ENCODE measurements around the gene CCDC89.

CCDC89 gene

GRCh38 chr11:85685820-85686459 lies at the start of gene CCDC89:
Gene CCDC89 (minus strand): TSS chr11:85686195. CDS start chr11:85686130, 65 bp downstream.
- DNase-seq (ENCODE audit: low spot score) = no peak

GRCh38 chr11:85732965-85733364 lies 47.0 kb upstream of the CCDC89 start:
- no peak for DNase-seq (ENCODE audit: low spot score)

DNA sequence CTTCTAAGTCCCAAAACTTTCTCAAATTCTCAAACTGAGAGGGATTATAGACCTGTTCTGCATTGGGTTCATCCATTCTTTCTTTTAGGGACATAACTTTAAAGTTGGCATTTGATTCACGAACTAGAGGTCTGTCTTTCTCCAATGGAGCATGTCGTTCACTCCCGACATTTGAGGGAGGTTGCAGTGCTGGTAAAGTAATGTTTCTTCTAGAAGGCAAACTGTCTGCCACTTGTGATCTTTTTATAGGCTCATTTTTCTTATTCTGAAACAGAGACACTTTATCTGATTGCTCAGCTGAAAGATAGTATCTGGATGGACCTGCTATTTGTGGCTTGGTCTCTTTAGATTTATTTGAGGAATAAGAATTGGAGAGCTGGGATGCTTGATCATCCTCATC lies 40.4 kb upstream of the CCDC89 start:
- no peak for DNase-seq (ENCODE audit: low spot score)

DNA sequence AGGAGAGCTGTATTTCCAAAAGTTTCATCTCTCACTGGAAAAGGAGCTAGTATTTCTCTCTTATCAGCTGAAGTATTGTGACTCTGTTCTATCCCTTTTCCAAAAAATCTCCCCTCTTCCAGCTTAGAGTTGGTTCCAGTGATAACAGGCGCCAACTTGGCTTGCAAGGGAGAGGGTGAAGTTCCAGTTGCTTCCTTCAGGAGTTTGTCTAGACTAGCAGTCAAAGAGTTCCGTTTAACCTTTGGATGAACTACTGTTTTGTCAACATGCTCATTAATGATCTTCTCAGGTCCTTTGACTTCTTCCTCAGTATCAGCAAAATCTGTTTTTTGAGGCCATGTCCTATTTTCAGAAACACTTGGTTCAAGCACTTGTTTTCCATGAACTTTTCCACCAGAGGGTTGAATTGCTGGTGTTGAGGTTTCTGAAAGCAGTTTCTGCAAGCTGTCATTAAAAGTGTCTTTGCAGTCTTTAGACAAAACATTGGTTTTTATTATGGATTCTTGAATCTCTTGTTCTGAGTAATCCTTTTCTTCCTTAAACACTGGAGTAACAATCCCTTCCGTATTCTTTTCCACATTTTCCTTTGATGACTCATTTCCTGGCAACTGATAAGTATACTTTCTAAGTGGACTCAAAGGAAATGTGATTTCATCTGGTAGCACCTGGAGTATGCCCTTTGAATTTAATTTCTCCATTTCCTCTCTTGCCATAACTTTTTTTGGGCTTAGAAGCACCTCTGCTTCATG lies 39.7 kb upstream of the CCDC89 start:
- DNase-seq (ENCODE audit: low spot score) = peak; percentile 88

- DNase-seq (ENCODE audit: low spot score) = no peak
These were observed 38.9 kb upstream of the CCDC89 start for GRCh38 chr11:85724748-85725465.

- DNase-seq (ENCODE audit: low spot score) = no peak
These were observed 37.1 kb upstream of the CCDC89 start for GRCh38 chr11:85723088-85723487.

DNA sequence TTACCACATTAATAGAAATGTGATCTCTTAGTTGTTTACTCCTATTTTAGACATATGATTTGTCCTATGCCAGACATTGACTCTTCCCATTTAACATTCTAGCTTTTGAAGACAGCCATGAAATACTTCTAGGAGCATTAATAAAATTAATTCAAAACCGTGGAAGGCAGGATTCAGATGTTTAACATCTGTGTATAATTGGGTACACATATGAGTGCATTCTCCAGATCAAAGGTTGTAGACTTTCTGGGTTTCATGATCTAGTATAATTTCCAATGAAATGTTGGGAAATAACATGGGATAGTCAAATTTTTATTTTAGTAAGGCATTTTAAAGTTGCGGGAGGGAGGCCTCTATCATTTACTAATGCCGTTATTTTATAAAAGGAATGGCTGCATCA lies 35.2 kb upstream of the CCDC89 start:
- DNase-seq (ENCODE audit: low spot score) = no peak

GRCh38 chr11:85718991-85719807 lies 33.2 kb upstream of the CCDC89 start:
- DNase-seq (ENCODE audit: low spot score) = peak; percentile 93

DNA sequence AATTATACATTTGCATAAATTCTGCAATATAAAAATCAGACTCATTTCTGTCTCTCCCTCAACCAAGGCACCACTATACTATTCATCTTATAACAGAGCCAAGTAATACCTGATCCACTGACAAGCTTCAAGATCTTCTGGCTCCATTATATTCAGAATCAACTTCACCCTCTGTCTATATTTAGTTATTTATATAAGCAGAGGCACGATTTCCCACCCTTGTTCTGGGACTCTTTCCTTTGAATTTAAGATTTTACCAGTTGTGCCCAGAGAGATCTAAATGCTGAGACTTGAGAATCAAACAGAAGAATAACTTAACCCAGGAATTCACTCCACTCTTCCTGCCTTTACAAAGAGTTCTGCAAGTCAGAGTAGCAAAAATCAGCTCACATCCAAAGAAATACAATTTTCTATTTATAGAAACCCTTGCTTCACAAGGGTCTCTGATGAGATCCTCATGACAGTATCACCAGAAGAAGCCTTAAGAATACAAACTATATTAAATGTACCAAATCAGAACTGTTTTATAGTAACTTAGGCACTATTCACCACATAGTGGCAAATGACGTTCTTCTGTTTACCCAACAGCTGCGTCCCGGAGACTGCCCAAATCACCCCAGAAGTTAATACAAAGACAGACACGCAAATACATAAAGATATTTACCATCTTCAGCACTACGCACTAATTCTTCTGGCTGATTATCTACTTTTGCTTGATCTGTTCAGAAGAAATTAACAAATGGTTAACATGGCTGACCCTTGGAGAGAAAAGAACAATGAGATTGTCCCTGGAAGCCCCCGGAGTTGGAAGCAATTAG lies 32.3 kb upstream of the CCDC89 start:
- no peak for DNase-seq (ENCODE audit: low spot score)

GRCh38 chr11:85717429-85717828 lies 31.4 kb upstream of the CCDC89 start:
- no peak for DNase-seq (ENCODE audit: low spot score)

GRCh38 chr11:85712953-85713352 lies 27.0 kb upstream of the CCDC89 start:
- DNase-seq (ENCODE audit: low spot score) = no peak

DNA sequence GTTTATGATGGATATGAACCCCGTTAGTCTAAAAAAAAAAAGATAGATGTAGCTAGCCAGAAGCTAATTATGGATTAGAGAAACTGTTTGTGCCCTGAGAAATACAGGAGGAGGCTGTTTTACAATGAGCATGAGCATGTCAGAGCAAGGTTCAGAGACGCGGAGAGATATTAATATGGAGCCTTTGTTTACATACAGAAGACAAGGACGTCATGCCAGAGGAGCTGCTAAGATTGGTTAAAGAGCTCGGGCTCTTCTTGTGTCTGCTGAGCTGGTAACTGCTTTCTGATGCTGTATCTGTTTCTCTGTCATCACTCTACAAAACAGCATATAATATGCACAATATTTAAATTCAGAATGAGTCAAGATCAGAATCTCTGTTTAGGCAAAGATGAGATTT lies 24.9 kb upstream of the CCDC89 start:
- no peak for DNase-seq (ENCODE audit: low spot score)

GRCh38 chr11:85709941-85710702 lies 24.1 kb upstream of the CCDC89 start:
- no peak for DNase-seq (ENCODE audit: low spot score)

DNA sequence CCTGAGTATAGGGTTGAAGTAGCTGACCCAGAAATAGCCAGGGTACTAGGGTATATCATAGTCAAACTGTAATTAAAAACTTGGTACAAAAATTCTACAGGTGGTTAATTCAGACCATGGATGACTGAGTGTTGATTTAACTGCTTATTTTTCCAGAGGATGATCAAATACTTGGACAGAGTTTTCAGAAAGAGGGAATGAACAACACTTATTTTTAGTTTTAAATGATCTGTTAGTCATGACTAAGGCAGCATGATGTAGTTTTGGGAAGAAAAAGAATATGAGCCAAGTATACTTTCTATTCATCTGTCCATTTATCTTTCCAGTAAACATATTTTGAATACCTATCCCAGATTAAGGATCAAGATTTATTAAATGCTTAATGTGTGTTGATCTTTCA lies 19.8 kb upstream of the CCDC89 start:
- no peak for DNase-seq (ENCODE audit: low spot score)

DNA sequence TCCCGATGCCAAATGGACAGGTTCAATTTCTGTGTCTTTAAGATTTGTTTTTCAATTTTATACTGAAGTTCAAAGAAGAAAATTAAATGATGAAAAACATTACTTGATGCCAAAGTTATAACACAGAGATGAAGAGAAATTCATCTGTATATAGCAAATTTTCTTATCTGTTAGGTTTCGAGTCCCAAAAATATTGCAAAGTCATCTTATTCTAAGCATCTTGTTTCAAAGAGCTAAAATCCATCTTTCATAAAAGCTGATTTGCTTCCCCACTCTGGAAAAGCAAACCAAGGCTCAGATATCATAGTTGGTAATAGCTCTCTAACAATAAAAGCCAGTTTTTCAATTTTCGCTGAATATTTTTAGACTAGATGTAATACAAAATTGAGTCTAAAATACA lies 19.0 kb upstream of the CCDC89 start:
- DNase-seq (ENCODE audit: low spot score) = no peak

DNA sequence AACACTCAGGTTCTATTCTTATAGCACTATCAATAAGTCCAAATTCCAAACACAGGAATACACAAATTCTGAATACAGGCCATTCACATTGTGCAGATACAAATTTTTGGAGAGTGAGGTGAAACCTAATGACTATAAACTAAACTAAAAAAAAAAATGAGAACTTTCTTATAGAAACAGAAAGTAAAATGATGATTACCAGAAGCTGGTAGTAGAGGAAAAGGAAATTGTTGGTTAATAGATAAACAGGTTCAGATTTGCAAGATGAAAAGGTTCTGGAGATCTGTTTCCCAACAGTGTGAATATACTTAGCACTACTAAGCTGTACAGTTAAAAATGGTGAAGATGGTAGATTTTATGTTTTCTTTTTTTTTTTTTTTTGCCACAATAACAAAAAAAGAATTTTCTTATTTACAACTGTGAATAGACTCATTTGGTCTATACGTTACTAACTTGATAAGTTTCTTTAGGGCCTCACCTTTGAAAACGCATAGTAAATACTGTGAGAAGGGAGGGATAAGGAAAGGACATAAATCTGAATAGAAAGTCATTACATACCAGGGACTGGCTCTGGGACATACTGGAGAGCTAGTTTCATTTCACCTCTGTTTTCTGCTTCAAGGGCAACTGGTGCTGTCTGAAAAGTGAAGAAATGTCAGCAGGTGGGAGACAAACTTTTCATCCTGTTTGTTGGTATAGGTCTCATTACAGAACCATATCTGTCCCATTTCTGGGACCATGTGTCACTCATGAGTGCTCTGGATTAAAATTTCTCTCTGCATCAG lies 14.2 kb upstream of the CCDC89 start:
- DNase-seq (ENCODE audit: low spot score) = no peak

- no peak for DNase-seq (ENCODE audit: low spot score)
These were observed 12.2 kb upstream of the CCDC89 start for GRCh38 chr11:85698195-85698594.

DNA sequence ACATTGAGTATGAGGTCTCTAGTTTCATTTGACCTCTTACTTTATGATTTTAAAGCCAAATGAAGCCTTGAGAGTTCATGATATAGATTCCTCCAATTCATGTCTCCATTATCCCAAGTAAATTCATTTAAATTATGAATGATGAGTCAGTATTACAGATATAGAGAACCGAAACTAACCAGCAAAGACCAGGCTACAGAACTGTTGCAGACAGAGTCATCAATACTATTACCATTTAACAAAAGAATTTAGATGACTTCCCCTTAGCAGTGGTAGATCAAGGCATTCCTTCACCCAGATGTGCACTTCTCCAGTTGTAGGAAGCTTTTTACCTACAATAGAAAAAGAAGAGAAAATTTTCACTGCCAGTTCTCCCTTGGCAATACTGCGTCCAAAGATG lies 11.8 kb upstream of the CCDC89 start:
- no peak for DNase-seq (ENCODE audit: low spot score)

DNA sequence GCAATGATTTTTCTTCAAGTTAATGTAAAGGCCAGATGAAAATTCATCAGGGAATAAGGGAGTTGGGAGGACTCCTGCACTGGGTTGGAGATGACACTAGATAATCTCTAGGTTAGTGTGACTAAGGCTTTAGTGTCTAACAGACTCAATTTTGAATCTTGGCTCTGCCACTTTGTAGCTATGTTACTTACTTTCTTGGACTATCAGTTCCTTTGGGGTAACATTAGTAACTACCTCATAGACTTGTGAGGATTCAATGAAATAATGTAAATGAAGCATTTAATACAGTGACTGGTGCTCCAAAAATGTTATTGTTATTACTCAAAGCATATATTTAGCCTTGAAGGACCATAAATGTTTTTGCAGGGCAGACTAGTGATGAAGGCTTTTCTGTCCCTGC lies 9.6 kb upstream of the CCDC89 start:
- no peak for DNase-seq (ENCODE audit: low spot score)

All from RKO (cell line).